Muscle of leg (tissue), 11 donors: ENCODE results near the gene SLC9A5. TPM values are rescaled to one million over a fixed set of nuclear protein-coding genes. Genes with fewer than 3 reads are reported as not detected.

Source experiments
- DNase-seq: peaks from one replicate; pipeline ENCODE4 v3.0.0; 2013
- H3K27ac ChIP-seq: one replicate; pipeline ENCODE4 v1.5.1; 2013; ENCODE audit warnings: mild to moderate bottlenecking, low read length, control low read depth
- H3K27me3 ChIP-seq: one replicate; pipeline ENCODE4 v1.6.1; 2013; ENCODE audit warnings: low read length; ENCODE audit not compliant: control insufficient read depth, insufficient read depth
- H3K36me3 ChIP-seq: one replicate; pipeline ENCODE4 v1.6.1; 2013; ENCODE audit warnings: low read length; ENCODE audit not compliant: control insufficient read depth, insufficient read depth
- H3K4me1 ChIP-seq: one replicate; pipeline ENCODE4 v1.6.1; 2013; ENCODE audit warnings: low read length; ENCODE audit not compliant: control insufficient read depth, insufficient read depth
- H3K4me3 ChIP-seq: one replicate; pipeline ENCODE4 v1.5.1; 2013; ENCODE audit warnings: low read length, control low read depth
- H3K9me3 ChIP-seq: replicated peaks from 2 replicates; pipeline ENCODE4 v1.6.1; 2013; ENCODE audit warnings: low read depth, low read length; ENCODE audit not compliant: control insufficient read depth
- WGBS: methylation state at CpG from one replicate; pipeline ENCODE4 v1.1.5; 2013; ENCODE audit warnings: missing lambda C conversion rate; ENCODE audit not compliant: insufficient coverage; 5-methylcytosine and 5-hydroxymethylcytosine counted together
- polyA plus RNA-seq, 8 donors: library from polyadenylated mRNA; unstranded; fragments of 120-200 nt; gene quantifications; one replicate each; pipeline versions ENCODE4 v1.2.1 to v1.2.3, GENCODE V29; 2013; ENCODE audit warnings: inconsistent platforms in 1 of 8, low replicate concordance in 1 of 8; ENCODE audit not compliant: insufficient read length in 8 of 8, insufficient read depth in 1 of 8
- total RNA-seq: library from RNA; stranded (reverse); fragments of 120-200 nt; gene quantifications from one replicate; pipeline ENCODE4 v1.2.4, GENCODE V29; 2013

Gene SLC9A5
- total and polyA plus RNA-seq, 9 donors: 0.40 to 1.8 (median 1.0) TPM

DNA sequence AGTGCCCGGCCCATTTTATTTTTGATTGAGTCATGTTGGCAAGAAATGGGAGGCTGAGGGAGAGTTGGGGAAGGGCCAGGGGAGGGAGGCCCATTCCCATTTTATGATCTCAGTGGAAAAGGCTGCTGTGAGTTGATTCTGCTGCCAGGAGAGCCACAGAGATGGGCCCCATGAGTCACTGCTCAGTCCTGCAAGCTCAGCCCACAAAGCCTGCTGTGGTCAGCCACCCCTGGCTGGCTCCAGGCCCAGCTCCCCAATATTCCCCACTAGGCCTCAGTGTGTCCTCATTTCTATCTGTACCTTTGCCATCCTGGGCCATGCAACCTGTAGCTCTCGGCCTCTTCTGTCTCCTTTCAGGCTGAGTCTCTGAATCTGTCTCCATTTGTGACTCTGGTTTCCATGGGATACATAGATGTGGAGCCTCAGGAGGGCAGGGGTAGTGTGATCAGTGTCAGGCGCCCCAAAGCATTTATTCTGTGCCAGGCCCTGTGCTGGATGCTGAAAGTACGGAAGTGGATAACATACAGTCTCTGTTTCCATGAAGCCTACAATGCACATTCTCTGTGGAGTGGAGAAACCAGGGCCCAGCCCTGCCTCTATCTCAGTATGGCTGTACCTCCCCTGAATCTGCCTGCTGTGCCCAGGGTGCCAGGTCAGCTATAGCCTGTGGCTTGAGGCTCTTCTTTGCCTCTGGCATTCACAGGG is 28.7 kb downstream of the SLC9A5 start:
- Histone ChIP-seq H3K27me3 (no peaks in the 10 kb centered on the region), H3K4me3 (no peak overlapping the region), H3K4me1 (peaks cover 25% of the 10 kb centered on the region), H3K36me3 (peaks cover 14% of the 10 kb centered on the region), H3K9me3 (no peaks in the 10 kb centered on the region), H3K27ac (no peak overlapping the region)
- 67% methylated on average over 2 of the region's 4 CpGs for WGBS
- DNase-seq: peak; percentile 41

GRCh38 chr16:67277999-67278772 is 29.4 kb downstream of the SLC9A5 start:
- peaks cover 21% of the 10 kb centered on the region for H3K36me3 ChIP-seq
- DNase-seq: peak; percentile 37
- no peaks in the 10 kb centered on the region for H3K9me3 ChIP-seq
- H3K4me3 ChIP-seq: peak overlapping the region; percentile 45
- no peaks in the 10 kb centered on the region for H3K27me3 ChIP-seq
- 64% methylated on average over 10 of the region's 13 CpGs for WGBS
- peaks cover 25% of the 10 kb centered on the region for H3K4me1 ChIP-seq
- H3K27ac ChIP-seq: no peak overlapping the region

- H3K27me3 ChIP-seq: no peaks in the 10 kb centered on the region
- H3K36me3 ChIP-seq: peaks cover 25% of the 10 kb centered on the region
- no peak overlapping the region for H3K27ac ChIP-seq
- H3K4me1 ChIP-seq: peaks cover 25% of the 10 kb centered on the region
- no peaks in the 10 kb centered on the region for H3K9me3 ChIP-seq
- WGBS: under 1% methylated on average over 35 of the region's 42 CpGs
- DNase-seq: peak; percentile 33
- H3K4me3 ChIP-seq: peak overlapping the region; percentile 45
Observed at GRCh38 chr16:67278773-67279295, 30.1 kb downstream of the SLC9A5 start.

GRCh38 chr16:67279296-67280089 is 30.7 kb downstream of the SLC9A5 start, which contains the start of gene PLEKHG4:
TSS of gene PLEKHG4 (plus strand) at chr16:67279532. CDS start at chr16:67280045, 513 bp downstream.
- Histone ChIP-seq H3K4me1 (peaks cover 30% of the 10 kb centered on the region), H3K9me3 (no peaks in the 10 kb centered on the region), H3K4me3 (peak within 1 kb of the TSS; percentile 45), H3K27me3 (no peaks in the 10 kb centered on the region), H3K27ac (no peak within 1 kb of the TSS), H3K36me3 (peaks cover 25% of the 10 kb centered on the region)
- WGBS: 15% methylated on average over 71 of the region's 83 CpGs
- DNase-seq: peak; percentile 85

- DNase-seq: no peak
- H3K4me1 ChIP-seq: peaks cover 36% of the 10 kb centered on the region
- no peak overlapping the region for H3K27ac ChIP-seq
- peak overlapping the region; percentile 25 for H3K4me3 ChIP-seq
- no peaks in the 10 kb centered on the region for H3K27me3 ChIP-seq
- H3K36me3 ChIP-seq: peaks cover 29% of the 10 kb centered on the region
- no peaks in the 10 kb centered on the region for H3K9me3 ChIP-seq
- WGBS: 91% methylated on average over 9 of the region's 15 CpGs
Observed at GRCh38 chr16:67280090-67281015, 31.6 kb downstream of the SLC9A5 start.

DNA sequence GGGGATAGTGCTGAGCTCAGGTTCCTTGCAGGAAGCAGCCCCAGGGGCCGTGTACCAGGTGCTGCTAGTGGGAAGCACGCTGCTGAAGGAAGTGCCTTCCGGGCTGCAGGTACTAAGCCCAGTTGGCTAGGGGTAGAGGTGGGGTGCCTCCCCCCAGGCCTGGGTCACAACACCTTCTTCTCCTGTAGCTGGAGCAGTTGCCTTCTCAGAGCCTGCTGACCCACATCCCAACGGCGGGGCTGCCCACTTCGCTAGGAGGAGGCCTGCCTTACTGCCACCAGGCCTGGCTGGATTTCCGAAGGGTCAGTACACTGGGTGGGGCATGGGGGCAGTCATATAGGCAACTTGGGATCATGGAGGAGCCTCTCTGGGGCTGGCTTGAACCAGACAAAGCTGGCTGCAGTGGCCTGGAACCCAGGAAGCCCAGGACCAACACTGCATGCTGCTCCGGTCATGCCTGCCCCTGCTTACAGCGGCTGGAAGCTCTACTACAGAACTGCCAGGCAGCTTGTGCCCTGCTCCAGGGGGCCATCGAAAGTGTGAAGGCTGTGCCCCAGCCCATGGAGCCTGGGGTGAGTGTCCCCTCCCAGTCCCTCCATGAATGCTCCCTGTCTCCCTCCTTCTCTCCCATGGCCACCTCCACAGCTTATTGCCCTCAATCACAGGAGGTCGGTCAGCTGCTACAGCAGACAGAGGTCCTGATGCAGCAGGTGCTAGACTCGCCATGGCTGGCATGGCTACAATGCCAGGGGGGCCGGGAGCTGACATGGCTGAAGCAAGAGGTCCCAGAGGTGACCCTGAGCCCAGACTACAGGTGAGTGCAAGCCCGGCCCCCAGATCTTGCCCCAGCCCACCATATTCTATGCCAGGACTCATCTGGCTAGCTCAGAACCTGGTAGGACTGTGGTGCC is 33.0 kb downstream of the SLC9A5 start:
- WGBS: 85% methylated on average over 12 of the region's 14 CpGs
- no peak for DNase-seq
- H3K9me3 ChIP-seq: no peaks in the 10 kb centered on the region

DNA sequence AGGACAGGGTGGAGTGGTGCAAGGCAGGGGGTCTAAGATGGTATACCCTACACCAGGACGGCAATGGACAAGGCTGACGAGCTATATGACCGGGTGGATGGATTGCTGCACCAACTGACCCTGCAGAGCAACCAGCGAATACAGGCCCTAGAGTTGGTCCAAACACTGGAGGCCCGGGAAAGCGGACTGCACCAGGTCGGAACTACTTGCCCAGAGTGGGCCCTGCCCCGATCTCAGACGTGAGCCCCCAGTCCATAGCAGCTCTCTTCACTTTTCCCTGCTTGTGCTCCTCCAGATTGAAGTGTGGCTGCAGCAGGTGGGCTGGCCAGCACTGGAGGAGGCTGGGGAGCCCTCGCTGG is 33.6 kb downstream of the SLC9A5 start:
- WGBS: 92% methylated on average over 9 of the region's 10 CpGs
- H3K4me3 ChIP-seq: no peak overlapping the region

More for the DNA sequence above, 33.0 kb downstream of the SLC9A5 start:
- Histone ChIP-seq H3K4me1 (peaks cover 36% of the 10 kb centered on the region), H3K27me3 (no peaks in the 10 kb centered on the region), H3K27ac (no peak overlapping the region), H3K4me3 (no peak overlapping the region), H3K36me3 (peaks cover 30% of the 10 kb centered on the region)

GRCh38 chr16:67283039-67283825 is 34.5 kb downstream of the SLC9A5 start:
- Histone ChIP-seq H3K4me3 (no peak overlapping the region), H3K27ac (no peak overlapping the region), H3K9me3 (no peaks in the 10 kb centered on the region), H3K27me3 (no peaks in the 10 kb centered on the region), H3K4me1 (peaks cover 26% of the 10 kb centered on the region), H3K36me3 (peaks cover 33% of the 10 kb centered on the region)
- DNase-seq: no peak
- 85% methylated on average over 7 of the region's 7 CpGs for WGBS

More for the DNA sequence above, 33.6 kb downstream of the SLC9A5 start:
- Histone ChIP-seq H3K27me3 (no peaks in the 10 kb centered on the region), H3K4me1 (peaks cover 34% of the 10 kb centered on the region), H3K27ac (no peak overlapping the region), H3K36me3 (peaks cover 28% of the 10 kb centered on the region), H3K9me3 (no peaks in the 10 kb centered on the region)
- no peak for DNase-seq
